ENCODE data around the gene PGK2.
"Not testable (repeated sequence)": the region's sequence is repeated elsewhere in the genome, so short reads cannot be mapped to it uniquely, and the experiment has no call there.

The PGK2 gene

DNA sequence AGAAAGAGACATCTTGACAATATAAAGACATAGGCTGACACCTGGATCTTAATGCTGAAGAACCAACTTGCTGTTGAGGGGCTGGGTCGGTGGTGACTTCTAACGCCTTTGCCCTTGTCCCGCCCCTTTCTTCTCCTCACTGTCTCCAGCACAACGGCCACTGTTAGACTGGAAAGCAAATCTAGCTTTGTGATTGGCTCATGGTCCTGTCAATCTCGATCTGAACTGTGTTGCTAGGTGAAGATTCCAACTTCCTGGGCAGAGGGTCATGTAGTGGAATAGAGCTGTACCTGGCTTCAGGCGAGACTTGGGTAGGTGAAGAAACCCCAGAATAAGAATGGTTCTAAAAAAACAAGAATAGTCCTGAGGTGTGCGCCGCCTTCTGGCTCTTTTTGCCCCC is at the start of gene PGK2:
PGK2 (minus strand) TSS at position 110 of the 400 bp plus-strand sequence; CDS start at position 12, 98 bp downstream.
- DNase-seq, result no peak

DNA sequence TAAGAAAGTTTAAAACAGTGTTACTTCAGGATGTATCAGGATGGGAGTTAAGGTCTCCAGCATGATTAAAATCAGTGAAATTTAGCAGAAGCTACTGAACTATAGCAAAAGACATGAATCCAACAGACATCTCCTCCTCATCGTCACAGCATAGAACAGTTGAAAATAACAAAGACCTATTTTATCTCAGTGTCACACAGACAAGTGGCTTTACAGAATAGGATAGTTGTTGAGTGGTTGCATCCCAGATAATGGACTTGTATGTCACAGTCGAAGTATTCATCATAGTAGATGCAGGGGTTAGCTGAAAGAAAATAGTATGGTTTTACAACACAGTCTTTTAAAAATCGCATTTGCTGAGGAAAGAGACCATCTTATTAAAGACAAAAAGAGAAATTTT is 48.1 kb upstream of the PGK2 start:
- no peak for DNase-seq

DNA sequence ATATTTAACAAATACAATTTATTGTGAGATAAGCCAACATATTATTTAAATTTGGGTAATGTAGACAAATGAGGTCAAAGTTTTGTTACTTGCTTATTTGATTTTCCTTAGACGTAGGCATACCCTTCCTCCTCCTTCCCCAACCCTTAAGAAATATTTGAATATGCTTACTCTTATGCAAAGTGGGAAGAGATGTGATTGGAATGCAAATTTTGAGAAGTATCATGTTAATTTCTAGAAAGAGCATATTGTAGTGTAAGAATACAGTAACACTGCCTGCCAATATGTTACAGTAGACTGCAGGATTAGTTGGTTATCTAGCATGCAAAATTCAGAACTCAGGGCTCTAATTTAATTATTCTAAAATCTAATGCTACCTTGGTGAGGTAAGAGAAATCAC is 46.3 kb upstream of the PGK2 start:
- no peak for DNase-seq

DNA sequence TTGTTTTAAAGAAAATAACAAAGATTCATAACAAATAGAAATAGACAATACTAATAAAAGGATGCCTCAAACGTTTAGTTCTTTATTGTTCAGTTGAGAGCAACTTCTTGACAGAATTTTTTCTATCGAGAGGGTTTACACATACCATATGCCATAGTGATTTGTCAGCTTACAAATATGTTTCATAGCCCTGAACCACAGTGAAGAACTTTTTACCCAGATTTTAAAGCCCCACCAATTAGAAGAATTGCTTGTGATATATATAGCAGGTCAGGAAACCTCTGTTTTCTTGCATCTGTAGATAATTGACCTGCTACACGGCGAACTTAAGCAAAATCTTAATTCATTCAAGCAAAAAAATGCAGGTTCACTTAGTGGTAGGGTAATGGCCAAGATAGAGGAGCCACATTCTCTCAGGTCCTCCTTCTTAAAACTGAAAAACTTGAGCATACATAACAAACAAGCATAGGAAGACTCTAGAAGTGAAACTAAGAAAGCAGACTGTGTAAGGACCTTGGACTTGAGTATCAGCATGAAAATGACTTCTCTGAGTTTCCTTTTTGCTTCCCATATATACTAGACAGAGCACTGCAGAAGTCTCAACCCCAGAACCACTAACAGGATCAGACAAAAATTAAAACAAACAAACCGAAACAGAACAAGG is 39.8 kb upstream of the PGK2 start:
- DNase-seq, result no peak

DNA sequence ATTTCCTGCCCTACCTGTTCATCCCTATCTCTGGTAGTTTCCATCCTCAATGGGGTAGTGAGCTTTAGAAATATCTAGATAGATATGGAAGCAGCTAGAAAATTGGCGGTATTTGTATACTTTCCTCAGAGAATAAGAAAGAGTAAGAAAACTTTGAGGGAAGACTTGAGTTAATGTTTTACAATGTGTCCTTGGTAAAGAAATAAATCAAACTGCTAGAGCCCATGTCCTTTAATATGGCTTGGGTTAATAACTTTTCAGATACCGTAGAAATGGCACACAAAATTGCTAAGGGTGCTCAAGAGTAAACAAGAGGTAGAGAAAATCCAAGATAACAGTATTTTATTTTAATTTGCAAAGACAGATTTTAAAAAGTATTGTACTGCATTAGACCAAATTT is 28.1 kb upstream of the PGK2 start:
- DNase-seq, result no peak

- no peak for DNase-seq
Measured at GRCh38 chr6:49813248-49813647, 26.2 kb upstream of the PGK2 start.

DNA sequence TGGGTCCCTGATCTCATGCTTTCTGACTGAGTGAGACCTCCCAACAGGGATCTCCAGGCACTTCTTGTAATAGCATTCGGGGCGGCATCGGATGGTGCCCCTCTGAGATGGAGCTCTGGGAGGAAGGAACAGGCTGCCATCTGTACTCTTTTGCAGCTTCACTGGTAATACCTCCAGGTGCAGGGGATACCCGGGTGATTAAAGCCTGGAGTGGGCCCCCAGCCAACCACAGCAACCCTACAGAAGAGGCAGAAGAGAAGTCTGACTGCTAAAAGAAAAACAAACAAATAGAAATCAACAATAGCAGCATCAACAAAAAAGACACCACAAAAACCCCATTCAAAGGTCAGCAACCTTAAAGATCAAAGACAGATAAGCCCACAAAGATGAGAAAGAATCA is 19.1 kb upstream of the PGK2 start:
- no peak for DNase-seq

DNA sequence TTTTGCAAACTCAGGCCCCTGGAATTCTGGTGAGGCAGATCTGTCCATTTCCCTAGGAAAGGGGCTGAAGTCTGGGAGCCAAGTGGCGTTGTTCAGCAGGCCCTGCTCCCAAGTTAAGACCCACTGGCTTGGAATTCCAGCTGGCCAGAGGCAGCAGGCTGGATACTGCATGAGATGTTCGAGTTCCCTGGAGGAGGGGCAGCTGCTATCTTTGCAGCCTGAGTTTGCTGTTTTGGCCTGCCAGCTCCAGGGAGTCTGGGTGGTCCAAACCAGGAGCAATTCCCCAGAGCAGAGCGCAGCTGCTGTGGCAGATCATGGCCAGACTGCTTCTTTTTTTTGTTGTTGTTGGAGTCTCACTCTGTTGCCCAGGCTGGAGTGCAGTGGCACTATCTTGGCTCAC is 18.2 kb upstream of the PGK2 start:
- no peak for DNase-seq

GRCh38 chr6:49801525-49801924 is 14.4 kb upstream of the PGK2 start:
- no peak for DNase-seq

- DNase-seq, result no peak
Measured at GRCh38 chr6:49799090-49799489, 12.0 kb upstream of the PGK2 start.

DNA sequence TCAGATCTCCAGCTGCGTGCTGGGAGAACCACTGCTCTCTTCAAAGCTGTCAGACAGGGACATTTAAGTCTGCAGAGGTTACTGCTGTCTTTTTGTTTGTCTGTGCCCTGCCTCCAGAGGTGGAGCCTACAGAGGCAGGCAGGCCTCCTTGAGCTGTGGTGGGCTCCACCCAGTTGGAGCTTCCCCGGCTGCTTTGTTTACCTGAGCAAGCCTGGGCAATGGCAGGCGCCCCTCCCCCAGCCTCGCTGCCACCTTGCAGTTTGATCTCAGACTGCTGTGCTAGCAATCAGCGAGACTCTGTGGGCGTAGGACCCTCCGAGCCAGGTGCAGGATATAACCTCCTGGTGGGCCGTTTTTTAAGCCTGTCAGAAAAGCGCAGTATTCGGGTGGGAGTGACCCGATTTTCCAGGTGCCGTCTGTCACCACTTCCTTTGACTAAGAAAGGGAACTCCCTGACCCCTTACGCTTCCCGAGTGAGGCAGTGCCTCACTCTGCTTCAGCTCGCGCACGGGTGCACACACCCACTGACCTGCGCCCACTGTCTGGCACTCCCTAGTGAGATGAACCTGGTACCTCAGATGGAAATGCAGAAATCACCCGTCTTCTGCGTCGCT is 9.9 kb upstream of the PGK2 start:
- not testable (repeated sequence) for DNase-seq

GRCh38 chr6:49790341-49790740 is 3.3 kb upstream of the PGK2 start:
- DNase-seq, result no peak

DNA sequence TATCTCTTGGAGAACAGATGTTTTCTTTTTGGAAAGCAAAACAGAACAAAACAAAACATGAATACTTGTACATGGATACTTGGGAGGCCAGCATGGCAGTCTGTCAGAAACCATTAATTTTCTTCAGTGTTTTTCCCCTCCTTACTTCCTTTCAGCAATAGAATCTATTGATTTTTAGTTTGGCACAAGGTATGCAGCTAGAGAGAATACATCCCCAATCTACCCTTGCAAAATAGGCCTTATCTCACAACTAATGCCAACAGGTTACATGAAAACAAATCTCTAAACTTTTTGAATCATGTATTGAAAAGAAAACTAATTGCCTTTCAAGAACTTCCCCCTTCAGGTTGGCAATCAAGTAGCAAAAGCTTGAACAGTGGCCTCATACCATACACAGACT is 2.8 kb downstream of the PGK2 start:
- DNase-seq, result no peak

DNA sequence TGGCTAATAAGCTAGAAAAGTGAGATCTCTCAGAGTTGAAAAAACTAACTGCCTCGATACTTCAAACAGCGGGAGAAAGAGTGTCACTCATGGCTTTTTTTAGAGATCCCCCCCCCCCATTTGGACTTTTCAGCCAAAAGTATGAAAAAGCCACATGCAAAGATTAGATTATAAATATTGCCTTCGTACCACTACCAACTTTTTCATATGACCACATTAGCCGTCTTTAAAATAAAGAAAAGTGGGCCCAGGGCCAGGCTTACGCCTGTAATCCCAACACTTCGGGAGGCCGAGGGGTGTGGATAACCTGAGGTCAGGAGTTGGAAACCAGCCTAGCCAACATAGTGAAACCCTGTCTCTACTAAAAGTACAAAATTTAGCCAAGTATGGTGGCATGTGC is 4.4 kb downstream of the PGK2 start:
- no peak for DNase-seq

- no peak for DNase-seq
Measured at GRCh38 chr6:49782293-49782692, 4.8 kb downstream of the PGK2 start.

GRCh38 chr6:49776444-49776843 is 10.6 kb downstream of the PGK2 start:
- no peak for DNase-seq

DNA sequence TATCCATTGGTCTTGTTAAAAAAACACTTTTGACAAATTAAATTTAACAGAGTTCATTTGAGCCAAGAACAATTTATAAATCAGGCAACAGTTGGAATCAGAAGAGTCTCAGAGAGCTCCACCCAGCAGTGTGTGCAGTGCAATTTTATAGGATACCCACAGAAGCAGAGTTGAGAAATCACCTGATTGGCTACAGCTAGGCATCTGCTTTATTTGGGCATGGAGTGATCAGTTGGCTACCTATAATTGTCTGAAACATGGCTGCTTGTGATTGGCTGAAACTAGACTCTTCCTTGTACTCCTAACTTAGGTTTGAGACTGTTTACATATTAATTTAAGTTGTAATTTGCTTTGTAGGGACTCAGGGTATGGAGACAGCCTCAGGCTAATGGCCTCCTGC is 12.0 kb downstream of the PGK2 start:
- no peak for DNase-seq

DNA sequence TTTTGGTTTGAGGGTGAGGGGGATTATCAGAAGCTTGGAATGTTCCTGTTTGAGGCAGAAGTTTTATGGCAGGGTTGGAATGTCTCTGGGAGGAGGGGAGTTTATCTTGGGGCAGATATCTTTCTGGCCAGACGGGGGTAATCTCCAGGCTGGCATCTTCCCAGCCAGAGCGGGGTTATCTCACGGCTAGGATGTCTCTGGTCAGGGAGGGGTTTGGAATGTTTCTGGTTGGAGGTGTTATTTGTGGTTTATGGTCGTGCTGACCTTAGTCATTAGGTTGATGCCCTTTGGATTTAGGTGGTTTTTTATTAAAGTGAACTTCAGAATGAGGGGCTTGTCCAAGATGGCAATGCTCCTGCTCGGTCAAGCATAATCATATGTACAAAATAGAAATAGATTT is 14.8 kb downstream of the PGK2 start:
- no peak for DNase-seq

DNA sequence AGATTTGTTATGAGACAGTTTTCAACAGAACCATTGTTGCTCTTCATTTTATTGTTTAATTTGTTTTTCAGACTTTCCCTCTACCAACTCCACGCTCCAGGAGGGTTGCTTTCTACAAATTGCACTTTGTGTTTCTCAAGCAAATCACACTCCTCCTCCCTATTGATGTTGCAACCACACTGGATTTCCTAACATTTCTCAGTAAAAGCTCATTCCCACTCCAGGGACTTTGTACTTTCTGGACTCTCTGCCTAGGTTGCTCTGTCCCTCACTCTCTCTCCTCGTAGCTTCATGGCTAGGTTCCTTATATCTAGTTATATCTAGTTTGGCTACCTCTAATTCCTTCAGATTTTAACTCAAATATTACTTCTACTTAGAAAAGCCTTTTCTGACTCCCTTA is 20.3 kb downstream of the PGK2 start:
- no peak for DNase-seq

DNA sequence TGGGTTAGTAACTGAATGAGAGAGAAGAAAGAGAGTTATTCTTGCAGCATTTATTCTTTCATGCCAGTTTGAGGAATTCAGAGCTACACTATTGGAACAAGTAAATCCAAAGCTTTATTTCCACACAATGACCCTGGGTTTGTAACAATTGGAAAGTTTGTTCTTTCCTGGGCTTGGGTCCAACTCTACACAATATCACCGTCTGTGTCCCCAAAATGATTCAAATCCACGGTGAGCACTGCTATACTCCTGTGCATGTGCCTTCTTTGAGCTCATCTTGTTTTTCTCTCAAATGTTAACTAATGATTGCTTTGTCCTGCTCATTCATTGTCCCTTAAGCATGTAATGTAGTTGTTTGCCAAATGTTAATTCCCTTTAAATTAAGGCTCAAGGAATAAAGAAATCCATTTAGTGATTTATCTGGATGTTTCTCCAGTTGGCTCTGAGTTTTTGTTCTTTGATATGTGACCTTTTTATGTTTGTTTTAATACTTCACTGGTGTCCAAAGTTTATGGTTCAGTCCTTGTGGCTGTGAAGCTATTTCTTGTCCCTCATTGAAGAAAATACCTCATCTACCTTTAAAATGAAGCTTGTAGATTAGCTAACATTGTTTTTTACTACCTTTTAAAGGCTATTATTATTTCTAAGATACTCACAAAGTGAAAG is 22.4 kb downstream of the PGK2 start:
- no peak for DNase-seq

DNA sequence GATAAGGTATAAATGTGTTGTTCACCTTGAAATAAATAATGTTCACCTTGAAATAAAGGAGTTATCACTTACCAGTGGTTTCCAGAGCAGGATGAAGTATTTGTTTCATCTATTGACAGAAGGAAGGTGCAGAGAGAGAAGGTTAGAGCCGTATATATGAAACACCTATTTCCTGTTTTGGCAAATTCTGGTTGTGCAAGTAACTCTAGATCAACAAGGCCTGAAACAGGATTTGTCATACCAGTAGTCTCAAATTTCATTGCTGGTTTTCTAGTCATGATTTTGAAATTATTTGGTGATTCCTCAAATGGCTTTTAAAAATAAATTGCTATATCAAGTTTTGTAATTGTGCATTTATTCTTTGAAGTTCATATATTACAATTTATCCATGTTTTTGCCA is 42.8 kb downstream of the PGK2 start, which contains the start of gene CRISP3:
CRISP3 (minus strand) TSS at position 130 of the 400 bp plus-strand sequence; CDS start at position 109, 21 bp downstream.
- no peak for DNase-seq

GRCh38 chr6:49743429-49743828 is 43.7 kb downstream of the PGK2 start:
- DNase-seq, result no peak

DNA sequence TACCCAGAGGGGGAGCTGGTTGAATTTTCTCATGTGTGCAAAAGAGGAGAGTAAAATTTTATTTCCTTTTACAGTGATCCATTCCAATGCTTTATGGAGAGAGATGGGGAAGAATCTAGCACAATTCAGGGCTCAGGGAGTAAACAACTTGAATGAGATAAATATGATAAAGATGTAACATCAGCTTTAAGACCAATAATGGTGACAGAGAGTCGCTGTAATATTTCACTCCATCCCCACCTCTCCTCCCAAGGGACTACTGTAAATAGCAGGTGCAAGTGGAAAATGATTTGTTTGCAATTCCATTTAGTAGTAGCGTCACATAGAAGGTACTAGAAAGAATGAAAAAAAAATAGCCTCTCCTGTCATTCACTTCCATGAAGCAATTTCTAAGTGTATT is 47.7 kb downstream of the PGK2 start:
- DNase-seq, result no peak

- DNase-seq, result no peak
Measured at GRCh38 chr6:49736017-49736508, 51.0 kb downstream of the PGK2 start.

All from C1 segment of cervical spinal cord (tissue), 14 donors.